Stimulated activated CD4-positive, alpha-beta T cell treated with anti-CD3 and anti-CD28 coated beads, Interleukin-4, amount 100 ng/mL, for 1 hour (primary cell): Measurements from ENCODE around the gene TEX26.
A peak's percentile ranks its signal among the peaks of the same experiment; 100 is the strongest.
"Not testable (repeated sequence)": the region's sequence is repeated elsewhere in the genome, so short reads cannot be mapped to it uniquely, and the experiment has no call there.

ENCODE experiments used
- DNase-seq: peaks from one replicate; pipeline ENCODE4 v3.0.0-alpha.2; 2020

Gene TEX26

DNA sequence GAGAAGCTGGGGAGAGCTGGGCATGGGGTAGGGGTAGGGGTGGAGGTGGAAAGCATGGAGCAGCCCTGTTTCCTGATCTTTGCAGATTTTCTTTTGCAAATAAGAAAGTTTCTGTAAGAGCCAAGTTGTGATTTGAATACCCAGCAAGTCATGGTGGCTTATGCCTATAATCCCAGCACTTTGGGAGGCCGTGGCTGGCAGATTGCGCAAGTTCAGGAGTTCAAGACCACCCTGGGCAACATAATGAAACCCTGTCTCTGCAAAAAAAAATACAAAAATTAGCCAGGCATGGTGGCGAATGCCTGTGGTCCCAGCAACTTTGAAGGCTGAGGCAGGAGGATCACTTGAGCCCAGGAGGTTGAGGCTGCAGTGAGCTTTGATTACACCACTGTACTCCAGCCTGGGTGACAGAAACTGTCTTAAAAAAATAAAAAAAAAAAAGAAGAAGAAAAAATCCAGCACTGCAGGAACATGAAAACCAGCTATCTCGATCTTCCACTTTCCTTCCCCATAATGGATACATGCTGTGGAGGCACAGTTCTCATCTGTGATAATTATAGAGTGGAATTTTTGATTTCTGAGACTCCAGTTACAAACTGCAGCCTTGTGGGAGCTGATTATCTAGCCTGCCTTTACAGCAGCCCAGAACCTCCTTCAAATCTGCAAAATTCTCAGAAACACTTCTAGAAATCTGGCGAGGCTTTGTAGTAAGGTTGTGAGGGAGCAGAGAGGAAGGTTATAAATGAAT lies 12.1 kb upstream of the TEX26 start:
- no peak for DNase-seq

DNA sequence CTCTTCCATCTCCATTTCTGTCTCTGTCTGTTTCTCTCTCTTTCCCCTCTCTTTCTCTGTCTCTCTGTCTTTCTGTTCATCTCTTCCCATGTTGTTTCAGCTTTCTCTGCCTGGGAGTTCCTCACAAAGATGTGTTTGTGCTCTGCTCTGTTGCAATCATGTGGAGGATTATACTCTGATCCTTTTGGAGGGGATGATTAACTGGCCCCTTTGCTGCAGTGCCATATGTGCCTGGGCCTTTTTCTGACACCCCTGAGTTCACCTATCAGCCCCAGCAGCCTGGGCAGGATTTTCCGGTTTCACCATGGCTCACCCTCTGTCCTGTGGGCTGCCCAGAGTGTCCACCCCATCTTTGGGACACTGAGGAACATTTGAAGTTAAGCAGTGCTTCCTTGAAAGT lies 9.0 kb upstream of the TEX26 start:
- DNase-seq, result no peak

DNA sequence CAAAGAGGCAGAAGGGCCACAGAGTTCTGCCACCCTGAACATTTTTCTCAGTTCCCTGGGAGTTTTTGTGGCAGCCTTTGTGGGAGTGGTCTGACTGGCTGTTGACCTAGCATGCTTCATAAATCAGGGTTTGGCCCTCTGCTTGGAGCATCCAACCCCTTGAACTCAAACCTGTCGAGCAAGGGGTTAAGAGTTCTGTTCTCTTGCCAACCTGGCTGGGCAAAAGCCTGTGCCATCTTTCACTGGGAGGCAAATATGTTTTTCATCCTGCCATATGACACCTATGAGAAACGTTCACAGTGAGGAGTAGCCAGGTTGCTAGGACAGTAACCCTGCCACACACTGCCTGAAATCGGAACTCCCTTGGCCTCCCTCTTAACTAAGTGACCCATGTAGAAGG lies 7.7 kb upstream of the TEX26 start:
- no peak for DNase-seq

GRCh38 chr13:30925429-30925828 lies 7.0 kb upstream of the TEX26 start:
- DNase-seq, result no peak

- no peak for DNase-seq
Measured at GRCh38 chr13:30926781-30927180, 5.7 kb upstream of the TEX26 start.

DNA sequence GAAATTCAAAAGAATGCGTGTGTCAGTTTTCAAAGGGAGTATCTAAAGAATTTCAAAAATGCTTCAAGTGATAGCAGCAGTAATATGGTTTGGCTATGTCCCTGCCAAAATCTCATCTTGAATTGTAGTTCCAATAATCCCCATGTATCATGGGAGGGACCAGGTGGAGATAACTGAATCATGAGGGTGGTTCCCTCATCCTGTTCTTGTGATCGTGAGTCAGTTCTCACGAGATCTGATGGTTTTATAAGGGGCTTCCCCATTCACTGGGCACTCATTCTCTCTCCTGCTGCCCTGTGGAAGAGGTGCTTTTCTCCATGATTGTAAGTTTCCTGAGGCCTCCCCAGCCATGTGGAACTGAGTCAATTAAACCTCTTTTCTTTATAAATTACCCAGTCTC lies 5.3 kb upstream of the TEX26 start:
- DNase-seq, result not testable (repeated sequence)

DNA sequence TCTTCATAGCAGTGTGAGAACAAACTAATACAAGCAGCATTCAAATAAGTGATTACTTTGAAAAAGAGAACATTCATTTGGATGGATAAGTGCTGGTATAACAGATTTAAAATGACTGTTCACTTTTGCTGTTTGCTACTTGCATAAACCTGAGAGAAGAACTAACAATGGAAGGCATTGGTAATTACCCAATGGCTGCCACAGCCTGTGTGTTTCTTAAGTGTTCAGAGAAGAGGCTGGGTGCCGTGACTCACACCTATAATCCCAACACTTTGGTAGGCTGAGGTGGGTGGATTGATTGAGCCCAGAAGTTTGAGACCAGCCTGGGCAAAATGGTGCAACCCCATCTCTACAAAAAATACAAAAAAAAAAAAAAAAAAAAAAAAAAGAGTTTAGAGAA lies 4.9 kb upstream of the TEX26 start:
- DNase-seq, result no peak

DNA sequence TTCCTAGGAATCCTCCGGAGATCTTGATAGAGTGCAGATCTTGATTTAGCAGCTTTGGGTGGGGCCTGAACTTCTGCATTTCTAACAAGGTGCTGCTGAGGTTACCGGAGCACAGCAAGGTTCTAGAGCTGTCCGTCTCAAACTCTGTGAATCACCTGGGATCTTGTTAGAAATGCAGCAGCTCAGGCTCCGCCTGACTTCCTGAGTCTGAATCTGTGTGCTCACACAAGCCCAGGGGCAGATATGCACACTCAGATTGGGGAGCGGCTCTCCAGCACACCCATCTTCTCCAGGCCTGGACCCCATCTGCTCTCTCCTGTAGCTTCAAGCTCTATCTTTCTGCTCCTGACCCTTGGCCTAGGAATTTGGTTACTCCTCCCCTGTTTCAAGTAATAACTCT lies 3.5 kb upstream of the TEX26 start:
- DNase-seq, result no peak

- no peak for DNase-seq
Measured at GRCh38 chr13:30933354-30933670, 856 bp downstream of the TEX26 start.

DNA sequence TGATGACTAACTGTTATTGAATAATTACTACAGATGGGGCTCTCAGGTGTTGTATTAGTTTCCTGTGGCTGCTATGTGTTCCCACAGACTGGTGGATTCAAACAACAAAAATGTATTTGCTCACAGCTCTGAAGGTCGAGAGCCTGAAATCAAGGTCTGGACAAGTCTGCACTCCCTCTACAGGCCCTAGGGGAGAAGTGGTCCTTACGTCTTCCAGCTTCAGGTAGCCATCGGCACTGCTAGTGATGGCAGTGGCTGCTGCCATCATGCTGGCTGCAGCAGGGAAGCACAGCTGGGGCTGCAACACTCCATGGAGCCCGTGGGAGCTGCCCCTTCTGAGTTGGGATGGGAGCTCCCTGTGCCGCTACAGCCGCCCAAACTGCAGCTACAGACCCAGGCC lies 1.9 kb downstream of the TEX26 start:
- DNase-seq, result no peak

DNA sequence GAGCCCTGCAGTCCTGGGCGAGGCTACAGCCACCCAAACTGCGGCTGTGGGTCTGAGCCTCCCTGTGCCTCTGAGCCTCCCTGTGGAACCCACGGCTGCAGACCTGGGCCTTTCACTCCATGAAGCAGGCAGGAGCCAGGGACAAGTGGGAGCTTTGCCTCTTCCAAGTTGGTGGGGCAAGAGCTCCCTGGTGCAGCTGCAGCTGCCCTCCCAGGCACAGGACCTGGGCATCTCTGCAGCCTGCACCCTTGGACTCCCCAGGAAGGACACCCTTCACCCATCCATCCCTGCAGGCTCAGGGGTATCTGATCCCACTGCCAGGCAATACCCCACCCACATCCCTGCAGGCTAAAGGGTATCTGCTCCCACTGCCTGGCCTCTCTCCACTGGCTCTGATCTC lies 2.3 kb downstream of the TEX26 start:
- DNase-seq, result no peak

GRCh38 chr13:30936971-30937370 lies 4.5 kb downstream of the TEX26 start:
- DNase-seq, result no peak

DNA sequence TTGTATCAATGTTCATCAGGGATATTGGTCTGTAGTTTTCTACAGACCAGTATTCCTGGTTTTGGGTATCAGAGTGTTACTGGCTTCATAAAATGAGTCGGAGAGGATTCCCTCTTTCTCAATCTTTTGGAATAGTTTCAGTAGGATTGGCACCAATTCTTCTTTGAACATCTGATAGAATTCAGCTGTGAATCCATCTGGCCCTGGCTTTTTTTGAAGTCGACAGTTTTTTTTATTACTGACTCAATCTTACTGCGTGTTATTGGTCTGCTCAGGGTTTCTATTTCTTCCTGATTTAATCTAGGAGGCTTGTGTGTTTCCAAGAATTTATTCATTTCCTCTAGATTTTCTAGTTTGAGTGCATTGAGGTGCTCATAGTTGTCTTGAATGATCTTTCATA lies 11.4 kb downstream of the TEX26 start:
- no peak for DNase-seq

- DNase-seq, result no peak
Measured at GRCh38 chr13:30957258-30957943, 24.9 kb downstream of the TEX26 start.

- DNase-seq, result no peak
Measured at GRCh38 chr13:30959678-30960077, 27.2 kb downstream of the TEX26 start.

- DNase-seq, result no peak
Measured at GRCh38 chr13:30963791-30964190, 31.3 kb downstream of the TEX26 start.

DNA sequence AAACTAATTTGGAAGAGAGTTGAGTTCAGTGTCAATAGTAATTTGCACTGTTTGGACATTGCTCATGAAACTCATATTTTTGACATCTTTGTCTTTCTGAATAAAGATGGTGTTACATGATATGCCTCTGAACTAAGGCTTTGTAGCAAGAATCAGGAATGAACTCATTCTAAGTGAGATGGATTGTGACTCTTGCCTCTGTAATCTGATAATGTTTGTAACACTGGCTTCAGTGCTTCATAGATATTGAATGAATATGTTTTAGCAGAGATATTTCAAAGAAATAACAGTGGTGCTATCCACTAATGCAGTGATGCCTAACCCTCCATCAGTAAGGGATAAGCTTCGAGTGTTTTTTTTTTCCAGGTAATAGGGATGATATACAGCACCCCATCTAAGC lies 32.9 kb downstream of the TEX26 start:
- DNase-seq, result no peak

GRCh38 chr13:30966101-30966500 lies 33.6 kb downstream of the TEX26 start:
- no peak for DNase-seq

GRCh38 chr13:30968846-30969245 lies 36.4 kb downstream of the TEX26 start:
- DNase-seq, result no peak

DNA sequence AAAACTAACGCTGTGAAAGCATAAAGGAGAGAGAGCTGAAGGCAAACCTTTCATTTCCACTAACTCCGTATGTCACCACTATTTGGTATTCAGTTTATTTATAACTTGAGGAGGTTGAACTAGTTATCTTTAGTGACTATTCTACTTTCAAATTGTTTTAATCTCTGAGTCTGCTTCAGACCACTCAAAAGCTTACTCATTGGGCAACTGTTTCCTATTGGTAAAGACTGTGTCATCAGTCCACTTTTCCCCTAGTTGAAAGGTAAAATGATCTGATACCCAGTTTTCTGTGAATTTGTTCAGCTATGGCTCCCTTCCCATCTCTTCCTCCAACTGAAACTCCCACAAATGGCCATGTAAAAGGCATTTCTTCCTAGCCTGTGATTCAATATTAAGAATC lies 39.1 kb downstream of the TEX26 start:
- DNase-seq, result no peak

DNA sequence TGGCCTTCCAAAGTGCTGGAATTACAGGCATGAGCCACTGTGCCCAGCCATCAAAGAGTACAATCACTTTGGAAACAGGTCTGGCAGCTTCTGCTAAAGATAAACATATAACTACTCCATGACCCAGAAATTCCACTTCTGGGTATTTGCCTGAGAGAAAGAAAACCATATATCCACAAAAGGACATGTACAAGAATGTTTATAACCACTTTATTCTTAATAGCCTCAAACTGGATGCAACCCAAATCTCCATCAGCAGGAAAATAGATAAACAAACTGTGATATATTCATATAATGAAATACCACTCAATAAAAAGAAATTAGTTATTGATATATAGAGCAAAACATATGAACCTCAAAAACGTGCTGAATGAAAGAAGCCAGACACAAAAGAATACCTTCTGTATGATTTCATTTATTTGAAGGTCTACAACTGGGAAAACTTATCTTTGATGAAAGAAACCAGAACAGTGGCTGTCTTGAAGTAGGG lies 40.5 kb downstream of the TEX26 start:
- no peak for DNase-seq

- DNase-seq, result no peak
Measured at GRCh38 chr13:30974350-30974749, 41.9 kb downstream of the TEX26 start.

GRCh38 chr13:30976025-30976424 lies 43.6 kb downstream of the TEX26 start:
- no peak for DNase-seq

DNA sequence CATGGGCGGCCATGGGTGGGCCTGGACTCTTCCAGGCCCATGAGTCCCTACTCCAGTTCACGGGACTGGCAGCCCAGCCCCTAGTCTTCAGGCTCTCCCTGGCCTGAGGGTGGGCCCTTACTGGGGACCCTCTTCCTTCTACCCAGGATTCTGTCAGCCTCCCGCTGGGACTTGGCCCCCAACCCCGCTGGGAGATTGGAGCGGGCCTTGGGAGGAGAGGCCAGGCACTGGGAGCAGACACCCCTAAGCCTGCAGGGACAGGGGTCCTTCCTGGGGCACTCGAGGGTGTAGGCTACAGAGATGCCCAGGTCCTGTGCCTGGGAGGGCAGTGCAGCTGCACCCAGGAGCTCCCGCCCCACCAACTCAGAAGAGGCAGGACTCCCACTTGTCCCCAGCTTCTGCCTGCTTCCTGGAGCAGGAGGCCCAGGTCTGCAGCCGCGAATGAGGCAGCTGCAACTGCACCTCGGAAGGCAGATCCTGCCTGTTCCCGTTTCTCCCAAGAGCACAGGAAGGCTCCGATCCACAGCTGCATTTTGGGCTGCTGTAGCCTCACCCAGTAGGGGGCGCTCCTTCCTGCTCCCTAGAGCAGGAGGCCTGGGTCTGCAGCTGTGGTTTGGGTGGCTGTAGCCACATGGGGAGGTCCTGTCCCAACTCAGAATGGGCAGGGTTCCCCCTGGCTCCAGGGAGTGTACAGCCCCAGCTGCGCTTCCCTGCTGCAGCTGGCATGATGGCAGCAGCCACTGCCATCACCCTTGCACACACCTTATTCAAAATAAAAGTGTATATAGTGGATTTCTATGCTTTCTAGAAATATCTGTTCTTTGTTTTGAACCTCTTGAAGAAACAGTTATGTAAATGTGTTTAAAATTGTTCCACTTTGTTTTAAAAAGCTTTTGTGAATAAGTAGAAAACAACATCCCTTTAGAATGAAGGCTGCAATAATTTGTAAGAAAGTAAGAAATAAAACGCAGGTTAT lies 46.8 kb downstream of the TEX26 start:
- DNase-seq, result peak; percentile 49
